HepG2 (cell line): ENCODE data around the gene ZNF169. TPM values are rescaled to one million over a fixed set of nuclear protein-coding genes. Genes with fewer than 3 reads are reported as not detected.

Source experiments
- BHLHE40 ChIP-seq: IDR thresholded peaks from 2 replicates; pipeline ENCODE4 v1.6.1; 2011; ENCODE audit warnings: low read length, improper control_type of control experiment
- CBX1 ChIP-seq: IDR thresholded peaks from one replicate; pipeline ENCODE4 v1.6.1; 2016; ENCODE audit warnings: antibody characterized with exemption, low read depth
- FOXC1 ChIP-seq: sonication (generic); formaldehyde crosslinking; IDR thresholded peaks from 2 replicates; pipeline ENCODE4 v1.8.0; 2022; ENCODE audit warnings: mild to moderate bottlenecking, missing genetic modification reagents, borderline replicate concordance
- HNF4A ChIP-seq: sonication (generic); formaldehyde crosslinking; IDR thresholded peaks from 2 replicates; pipeline ENCODE4 v1.4.0; 2020; ENCODE audit warnings: missing genetic modification reagents
- KAT8 ChIP-seq: IDR thresholded peaks from 2 replicates; pipeline ENCODE4 v1.6.1; 2016; ENCODE audit warnings: missing genetic modification reagents, missing compliant biosample characterization
- POLR2G ChIP-seq: fragments of 200-400 bp; formaldehyde crosslinking; IDR thresholded peaks from 2 replicates; pipeline ENCODE4 v1.6.1; 2018; ENCODE audit warnings: mild to moderate bottlenecking, low read depth, low read length, moderate library complexity
- RBM22 ChIP-seq: fragments of 200-400 bp; formaldehyde crosslinking; optimal IDR thresholded peaks from 2 replicates; pipeline ENCODE3; 2017; ENCODE audit warnings: mild to moderate bottlenecking, low read length, moderate library complexity
- RFXAP ChIP-seq: sonication (generic); formaldehyde crosslinking; IDR thresholded peaks from 2 replicates; pipeline ENCODE4 v1.4.0; 2020; ENCODE audit warnings: missing genetic modification reagents, borderline replicate concordance
- SSRP1 ChIP-seq: IDR thresholded peaks from 2 replicates; pipeline ENCODE4 v1.6.1; 2016; ENCODE audit warnings: control low read depth
- STAT5B ChIP-seq: sonication (generic); formaldehyde crosslinking; IDR thresholded peaks from 2 replicates; pipeline ENCODE4 v1.4.0; 2020; ENCODE audit warnings: missing genetic modification reagents
- TP53 ChIP-seq: sonication (generic); formaldehyde crosslinking; conservative IDR thresholded peaks from 2 replicates; pipeline ENCODE4 v1.4.0; 2020; ENCODE audit warnings: missing genetic modification reagents
- ZMAT3 ChIP-seq: sonication (generic); formaldehyde crosslinking; conservative IDR thresholded peaks from 2 replicates; pipeline ENCODE4 v1.7.0; 2021; ENCODE audit warnings: missing genetic modification reagents
- ZMYM2 ChIP-seq: sonication (generic); formaldehyde crosslinking; IDR thresholded peaks from 2 replicates; pipeline ENCODE4 v1.8.0; 2022; ENCODE audit warnings: mild to moderate bottlenecking, missing genetic modification reagents
- ZNF337 ChIP-seq: sonication (generic); formaldehyde crosslinking; IDR thresholded peaks from 2 replicates; pipeline ENCODE4 v1.5.1; 2020; ENCODE audit warnings: missing genetic modification reagents, low read depth, mild to moderate bottlenecking, borderline replicate concordance
- ZNF382 ChIP-seq: sonication (generic); formaldehyde crosslinking; IDR thresholded peaks from 2 replicates; pipeline ENCODE4 v1.5.0; 2020; ENCODE audit warnings: missing genetic modification reagents, mild to moderate bottlenecking, borderline replicate concordance
- ZNF431 ChIP-seq: sonication (generic); formaldehyde crosslinking; IDR thresholded peaks from 2 replicates; pipeline ENCODE4 v1.9.0; 2022; ENCODE audit warnings: missing genetic modification reagents, low read depth, mild to moderate bottlenecking, borderline replicate concordance
- ZNF674 ChIP-seq: sonication (generic); formaldehyde crosslinking; IDR thresholded peaks from 2 replicates; pipeline ENCODE4 v1.5.0; 2020; ENCODE audit warnings: low read depth, mild to moderate bottlenecking, missing genetic modification reagents
- ZNF792 ChIP-seq: IDR thresholded peaks from 2 replicates; pipeline ENCODE4 v1.6.1; 2016
- ZNF891 ChIP-seq: sonication (generic); formaldehyde crosslinking; IDR thresholded peaks from 2 replicates; pipeline ENCODE4 v1.5.0; 2020; ENCODE audit warnings: mild to moderate bottlenecking, missing genetic modification reagents
- polyA plus RNA-seq, 8 experiments: library from polyadenylated mRNA; depleted of rRNA in 3 of 8; stranded (reverse) in 7 of 8; unstranded in 1 of 8; fragments of >200 nt; fragmentation: Illumina TruSeq in 4 of 8; extraction: Trizol in 4 of 8; gene quantifications; 2 replicates each; pipeline versions ENCODE4 v1.2.1 to v1.2.3, GENCODE V29; 2011 to 2016; ENCODE audit warnings: low read depth in 4 of 8, missing spikeins in 1 of 8, mixed read lengths in 1 of 8; ENCODE audit not compliant: insufficient read depth in 1 of 8
- total RNA-seq, 5 experiments: library from RNA; depleted of rRNA; stranded (reverse); fragments of >200 nt; fragmentation: Illumina TruSeq; extraction: Trizol; gene quantifications; 2 replicates each; pipeline ENCODE4 v1.2.3, GENCODE V29; 2016; ENCODE audit warnings: low read depth in 1 of 5
- TF ChIP-seq, protein P1 (sequence below): sonication (generic); formaldehyde crosslinking; IDR thresholded peaks from 2 replicates; pipeline ENCODE4 v1.4.0; 2020; ENCODE audit warnings: mild to moderate bottlenecking, missing genetic modification reagents

Gene ZNF169
- total and polyA plus RNA-seq, 2 of the 13 experiments (the other 11 are each of a cell fraction or from before 2014, with no cell fraction given), result 2.1 to 6.3 TPM

DNA sequence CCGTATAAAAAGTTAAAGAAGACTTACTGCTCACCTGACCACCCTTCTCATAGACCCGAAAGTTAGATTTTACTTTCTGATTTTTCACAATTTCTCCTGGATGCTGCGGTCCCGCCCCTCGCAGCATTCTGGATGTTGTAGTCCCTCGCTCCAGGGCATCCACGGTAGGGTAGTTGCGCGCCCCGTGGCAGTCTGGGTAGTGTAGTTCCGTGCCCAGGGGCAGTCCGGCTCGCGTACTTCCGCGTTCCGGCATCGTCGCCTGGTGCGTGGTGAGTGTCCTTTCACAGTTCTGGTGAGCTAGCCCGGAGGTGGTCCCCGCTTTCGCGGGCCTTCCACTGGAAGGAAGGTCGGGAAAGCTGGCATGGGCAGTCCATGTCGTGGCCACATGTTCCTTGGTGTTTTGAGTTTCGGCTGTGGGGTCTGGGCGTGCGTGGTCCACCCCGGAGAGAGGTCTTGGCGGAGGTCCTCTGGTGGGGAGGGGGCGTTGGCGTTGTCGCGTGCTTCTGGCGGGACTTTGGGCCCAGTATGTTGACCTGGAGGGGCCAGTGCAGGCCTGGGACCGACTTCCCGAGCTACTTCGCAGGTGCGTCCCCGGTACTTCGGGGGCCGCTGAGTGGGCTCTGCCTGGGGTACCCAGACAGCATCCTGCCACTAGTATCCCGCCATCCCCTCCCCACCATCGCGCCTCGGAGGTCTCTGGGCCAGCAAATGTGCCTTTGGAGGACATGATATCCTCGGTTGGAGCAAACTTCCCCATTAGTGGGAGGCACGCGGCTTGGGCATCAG, at the start of gene ZNF169 (continued):
- TF ChIP-seq STAT5B (CRISPR knock-in tag) (no peak), CBX1 (no peak), ZNF674 (no peak), ZNF891 (CRISPR knock-in tag) (peak; percentile 81; the same call in 1 of the 2 replicates), RBM22 (no peak), ZNF337 (CRISPR knock-in tag) (peak; percentile 81; the same call in 1 of the 2 replicates), ZMYM2 (CRISPR knock-in tag) (0 out of 2 replicates have a peak, but pooled peaks have one; percentile 5), RFXAP (no peak; the same call in 1 of the 2 replicates), ZNF792 (CRISPR knock-in tag) (no peak), KAT8 (peak; percentile 80), SSRP1 (CRISPR knock-in tag) (no peak), ZNF431 (CRISPR knock-in tag) (no peak), POLR2G (peak; percentile 80), TP53 (CRISPR knock-in tag) (peak; percentile 48; the same call in 1 of the 2 replicates), ZNF382 (no peak), BHLHE40 (no peak), ZMAT3 (CRISPR knock-in tag) (0 out of 2 replicates have a peak, but pooled peaks have one; percentile 22), HNF4A (peak; percentile 40), FOXC1 (CRISPR knock-in tag) (peak; percentile 78; the same call in 1 of the 2 replicates)
- TF ChIP-seq, protein P1, sequence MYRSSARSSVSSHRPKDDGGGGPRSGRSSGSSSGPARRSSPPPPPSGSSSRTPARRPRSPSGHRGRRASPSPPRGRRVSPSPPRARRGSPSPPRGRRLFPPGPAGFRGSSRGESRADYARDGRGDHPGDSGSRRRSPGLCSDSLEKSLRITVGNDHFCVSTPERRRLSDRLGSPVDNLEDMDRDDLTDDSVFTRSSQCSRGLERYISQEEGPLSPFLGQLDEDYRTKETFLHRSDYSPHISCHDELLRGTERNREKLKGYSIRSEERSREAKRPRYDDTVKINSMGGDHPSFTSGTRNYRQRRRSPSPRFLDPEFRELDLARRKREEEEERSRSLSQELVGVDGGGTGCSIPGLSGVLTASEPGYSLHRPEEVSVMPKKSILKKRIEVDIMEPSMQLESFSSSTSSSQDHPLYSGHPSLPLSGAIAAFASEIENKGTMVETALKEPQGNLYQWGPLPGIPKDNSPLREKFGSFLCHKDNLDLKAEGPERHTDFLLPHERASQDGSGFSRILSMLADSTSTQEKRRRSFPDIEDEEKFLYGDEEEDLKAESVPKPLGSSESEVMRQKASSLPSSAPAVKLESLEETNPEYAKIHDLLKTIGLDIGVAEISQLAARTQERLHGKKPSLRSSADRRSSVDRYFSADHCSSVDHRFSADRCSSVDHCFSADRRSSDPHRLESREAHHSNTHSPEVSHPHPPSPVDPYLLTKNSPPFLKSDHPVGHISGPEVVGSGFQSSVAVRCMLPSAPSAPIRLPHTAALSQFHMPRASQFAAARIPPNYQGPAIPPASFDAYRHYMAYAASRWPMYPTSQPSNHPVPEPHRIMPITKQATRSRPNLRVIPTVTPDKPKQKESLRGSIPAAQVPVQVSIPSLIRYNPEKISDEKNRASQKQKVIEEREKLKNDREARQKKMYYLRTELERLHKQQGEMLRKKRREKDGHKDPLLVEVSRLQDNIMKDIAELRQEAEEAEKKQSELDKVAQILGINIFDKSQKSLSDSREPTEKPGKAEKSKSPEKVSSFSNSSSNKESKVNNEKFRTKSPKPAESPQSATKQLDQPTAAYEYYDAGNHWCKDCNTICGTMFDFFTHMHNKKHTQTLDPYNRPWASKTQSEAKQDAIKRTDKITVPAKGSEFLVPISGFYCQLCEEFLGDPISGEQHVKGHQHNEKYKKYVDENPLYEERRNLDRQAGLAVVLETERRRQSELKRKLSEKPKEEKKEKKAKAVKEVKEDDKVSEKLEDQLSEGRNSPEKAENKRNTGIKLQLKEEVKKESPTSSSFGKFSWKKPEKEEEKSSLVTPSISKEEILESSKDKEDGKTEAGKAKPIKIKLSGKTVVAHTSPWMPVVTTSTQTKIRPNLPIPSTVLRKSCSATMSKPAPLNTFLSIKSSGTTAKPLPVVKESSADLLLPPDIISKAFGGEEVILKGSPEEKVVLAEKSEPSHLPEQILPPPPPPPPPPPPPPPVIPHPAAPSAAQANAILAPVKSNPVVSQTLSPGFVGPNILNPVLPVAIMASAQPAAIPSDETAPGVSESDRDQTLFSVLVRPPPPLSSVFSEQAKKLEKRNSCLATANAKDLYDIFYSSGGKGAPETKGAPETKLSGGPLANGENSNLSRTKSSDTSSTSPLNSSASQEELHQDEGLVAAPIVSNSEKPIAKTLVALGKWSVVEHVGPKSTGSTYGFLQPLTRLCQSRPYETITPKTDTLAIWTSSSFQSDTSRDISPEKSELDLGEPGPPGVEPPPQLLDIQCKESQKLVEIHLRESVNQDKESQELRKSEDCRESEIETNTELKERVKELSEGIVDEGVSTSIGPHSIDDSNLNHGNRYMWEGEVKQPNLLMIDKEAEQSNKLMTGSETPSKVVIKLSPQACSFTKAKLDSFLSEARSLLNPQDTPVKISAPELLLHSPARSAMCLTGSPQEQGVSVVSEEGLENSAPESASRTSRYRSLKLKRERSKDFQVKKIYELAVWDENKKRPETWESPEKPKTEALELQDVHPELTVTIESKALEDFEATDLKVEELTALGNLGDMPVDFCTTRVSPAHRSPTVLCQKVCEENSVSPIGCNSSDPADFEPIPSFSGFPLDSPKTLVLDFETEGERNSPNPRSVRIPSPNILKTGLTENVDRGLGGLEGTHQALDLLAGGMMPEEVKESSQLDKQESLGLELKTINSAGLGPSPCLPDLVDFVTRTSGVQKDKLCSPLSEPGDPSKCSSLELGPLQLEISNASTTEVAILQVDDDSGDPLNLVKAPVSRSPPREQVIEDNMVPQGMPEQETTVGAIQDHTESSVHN (CRISPR knock-in tag), result no peak
